Activated CD8-positive, alpha-beta T cell treated with anti-CD3 and anti-CD28 coated beads for 36 hours (primary cell): Measurements from ENCODE around the gene NFKB1. TPM values are rescaled to one million over a fixed set of nuclear protein-coding genes. Genes with fewer than 3 reads are reported as not detected.

ENCODE experiments used
- ATAC-seq: fragments of 200-7000 bp; cut with Tn5 transposase; one replicate; pipeline ENCODE4 v1.10.0; 2021; ENCODE audit warnings: mild to moderate bottlenecking, moderate library complexity
- CTCF ChIA-PET: fragments of 350-600 bp; sonication (Branson Sonifier 250); formaldehyde crosslinking; loops from one replicate; lab custom pipeline; 2021; ENCODE audit warnings: antibody characterized with exemption; lab: Charles Lee
- POLR2A ChIA-PET: fragments of 350-600 bp; sonication (Branson Sonifier 250); formaldehyde crosslinking; loops from one replicate; lab custom pipeline; 2021; ENCODE audit warnings: antibody characterized with exemption; lab: Charles Lee
- DNase-seq: peaks from one replicate; pipeline ENCODE4 v3.0.0-alpha.2; 2020
- H3K27ac Mint-ChIP-seq: one replicate; pipeline ENCODE4 v1.8.0; 2021; ENCODE audit warnings: mild to moderate bottlenecking, mixed read lengths
- H3K27me3 Mint-ChIP-seq: one replicate; pipeline ENCODE4 v1.8.0; 2021; ENCODE audit warnings: mixed read lengths
- H3K36me3 Mint-ChIP-seq: one replicate; pipeline ENCODE4 v1.8.0; 2021; ENCODE audit warnings: low read depth, mixed read lengths
- H3K4me1 Mint-ChIP-seq: one replicate; pipeline ENCODE4 v1.8.0; 2021; ENCODE audit warnings: low read depth, mixed read lengths
- H3K4me3 Mint-ChIP-seq: one replicate; pipeline ENCODE4 v1.8.0; 2021; ENCODE audit warnings: mild to moderate bottlenecking, moderate library complexity, mixed read lengths
- H3K9me3 Mint-ChIP-seq: one replicate; pipeline ENCODE4 v1.8.0; 2021; ENCODE audit warnings: mixed read lengths
- intact Hi-C: fragments of 100-400 bp; cut with micrococcal nuclease; formaldehyde crosslinking; loops from one replicate; pipeline ENCODE4 v1.10.0; 2022
- total RNA-seq, 2 experiments: library from RNA; stranded (reverse); gene quantifications; one replicate each; pipeline ENCODE4 v1.2.3, GENCODE V29; 2021
- TF ChIP-seq, protein P1 (sequence below): fragments of 200-600 bp; IDR thresholded peaks from one replicate; pipeline ENCODE4 v1.8.0; 2022; ENCODE audit warnings: antibody characterized with exemption, mild to moderate bottlenecking

Gene NFKB1
- total RNA-seq, 2 experiments from 2014 or later = 224 to 230 TPM

- no peaks in the 10 kb centered on the region for H3K9me3 Mint-ChIP-seq
- intact Hi-C loops = loop anchor here (5.0 kb wide), 1 partner anchor 62 kb away; no protein-coding TSS in a partner anchor
- TF ChIP-seq, protein P1, sequence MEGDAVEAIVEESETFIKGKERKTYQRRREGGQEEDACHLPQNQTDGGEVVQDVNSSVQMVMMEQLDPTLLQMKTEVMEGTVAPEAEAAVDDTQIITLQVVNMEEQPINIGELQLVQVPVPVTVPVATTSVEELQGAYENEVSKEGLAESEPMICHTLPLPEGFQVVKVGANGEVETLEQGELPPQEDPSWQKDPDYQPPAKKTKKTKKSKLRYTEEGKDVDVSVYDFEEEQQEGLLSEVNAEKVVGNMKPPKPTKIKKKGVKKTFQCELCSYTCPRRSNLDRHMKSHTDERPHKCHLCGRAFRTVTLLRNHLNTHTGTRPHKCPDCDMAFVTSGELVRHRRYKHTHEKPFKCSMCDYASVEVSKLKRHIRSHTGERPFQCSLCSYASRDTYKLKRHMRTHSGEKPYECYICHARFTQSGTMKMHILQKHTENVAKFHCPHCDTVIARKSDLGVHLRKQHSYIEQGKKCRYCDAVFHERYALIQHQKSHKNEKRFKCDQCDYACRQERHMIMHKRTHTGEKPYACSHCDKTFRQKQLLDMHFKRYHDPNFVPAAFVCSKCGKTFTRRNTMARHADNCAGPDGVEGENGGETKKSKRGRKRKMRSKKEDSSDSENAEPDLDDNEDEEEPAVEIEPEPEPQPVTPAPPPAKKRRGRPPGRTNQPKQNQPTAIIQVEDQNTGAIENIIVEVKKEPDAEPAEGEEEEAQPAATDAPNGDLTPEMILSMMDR = no peak
- ATAC-seq (no peak), DNase-seq (no peak)
- CTCF ChIA-PET = interaction anchor here (0.9 to 2.0 kb wide), 3 partner anchors 25 to 48 kb away, joined by 3 to 5 read pairs (median 3); no protein-coding TSS in a partner anchor
- peaks cover 91% of the 10 kb centered on the region for H3K4me1 Mint-ChIP-seq
- peak overlapping the region; percentile 84 for H3K27ac Mint-ChIP-seq
- H3K27me3 Mint-ChIP-seq = no peaks in the 10 kb centered on the region
- peaks cover 55% of the 10 kb centered on the region for H3K36me3 Mint-ChIP-seq
- POLR2A ChIA-PET = interaction anchor here (0.8 to 1.9 kb wide), 6 partner anchors 10 to 41 kb away, joined by 3 to 10 read pairs (median 6); partner anchors contain the start of gene NFKB1
- peak overlapping the region; percentile 17 for H3K4me3 Mint-ChIP-seq
Measured at GRCh38 chr4:102525097-102525496, 23.9 kb downstream of the NFKB1 start.

- intact Hi-C loops = loop anchor here (5.0 kb wide), 1 partner anchor 62 kb away; no protein-coding TSS in a partner anchor
- Mint-ChIP-seq H3K4me3 (peak overlapping the region; percentile 17), H3K27ac (peak overlapping the region; percentile 88), H3K36me3 (peaks cover 57% of the 10 kb centered on the region), H3K4me1 (peaks cover 91% of the 10 kb centered on the region), H3K27me3 (no peaks in the 10 kb centered on the region), H3K9me3 (no peaks in the 10 kb centered on the region)
- POLR2A ChIA-PET = interaction anchor here (1.0 to 1.9 kb wide), 5 partner anchors 10 to 30 kb away, joined by 3 to 10 read pairs (median 7); partner anchors contain the start of gene NFKB1
- ATAC-seq = peak; percentile 40
- TF ChIP-seq, protein P1 = no peak
- CTCF ChIA-PET = interaction anchor here (0.9 kb wide), 1 partner anchor 49 kb away, joined by 3 read pairs; no protein-coding TSS in a partner anchor
- DNase-seq = no peak
Measured at GRCh38 chr4:102525504-102525903, 24.3 kb downstream of the NFKB1 start.

GRCh38 chr4:102526532-102526931, 25.4 kb downstream of the NFKB1 start:
- H3K27me3 Mint-ChIP-seq = no peaks in the 10 kb centered on the region
- no peaks in the 10 kb centered on the region for H3K9me3 Mint-ChIP-seq
- ChIA-PET CTCF (no interaction called here), POLR2A (interaction anchor here (1.8 kb wide), 1 partner anchor 26 kb away, joined by 7 read pairs; no protein-coding TSS in a partner anchor)
- DNase-seq (no peak), ATAC-seq (no peak)
- TF ChIP-seq, protein P1 = no peak
- intact Hi-C loops = loop anchor here (5.0 kb wide), 1 partner anchor 61 kb away; no protein-coding TSS in a partner anchor
- H3K36me3 Mint-ChIP-seq = peaks cover 67% of the 10 kb centered on the region
- H3K27ac Mint-ChIP-seq = peak overlapping the region; percentile 88
- peaks cover 92% of the 10 kb centered on the region for H3K4me1 Mint-ChIP-seq
- H3K4me3 Mint-ChIP-seq = no peak overlapping the region

- Mint-ChIP-seq H3K4me1 (peaks cover 83% of the 10 kb centered on the region), H3K9me3 (no peaks in the 10 kb centered on the region), H3K36me3 (peaks cover 64% of the 10 kb centered on the region), H3K4me3 (peak overlapping the region; percentile 58), H3K27ac (peak overlapping the region; percentile 84), H3K27me3 (no peaks in the 10 kb centered on the region)
- DNase-seq (peak; percentile 29), ATAC-seq (peak; percentile 82)
- CTCF ChIA-PET = interaction anchor here (0.7 to 2.2 kb wide), 7 partner anchors 17 to 1874 kb away, joined by 3 to 10 read pairs (median 5); no protein-coding TSS in a partner anchor
- TF ChIP-seq, protein P1 = no peak
- intact Hi-C loops = loop anchor here (5.0 kb wide), 1 partner anchor 60 kb away; no protein-coding TSS in a partner anchor
- POLR2A ChIA-PET = interaction anchor here (1.0 to 2.6 kb wide), 4 partner anchors 9 to 92 kb away, joined by 3 to 10 read pairs (median 4); no protein-coding TSS in a partner anchor
Measured at GRCh38 chr4:102527695-102528283, 26.6 kb downstream of the NFKB1 start.
